Hematopoietic multipotent progenitor cell treated with erythropoietin and hydrocortisone succinate and interleukin-3 and kit ligand, for 6 days (in vitro differentiated cells): ENCODE measurements around the gene MLLT1.

ENCODE experiments used
- DNase-seq: peaks from one replicate; pipeline ENCODE4 v3.0.0-alpha.2; 2015

MLLT1 gene

GRCh38 chr19:6273701-6274601 is 5.8 kb downstream of the MLLT1 start:
- DNase-seq = peak; percentile 16

- no peak for DNase-seq
Observed at GRCh38 chr19:6272913-6273600, 6.7 kb downstream of the MLLT1 start.

GRCh38 chr19:6272411-6272791 is 7.4 kb downstream of the MLLT1 start:
- DNase-seq = no peak

- DNase-seq = no peak
Observed at GRCh38 chr19:6271721-6272410, 7.9 kb downstream of the MLLT1 start.

GRCh38 chr19:6271251-6271650 is 8.5 kb downstream of the MLLT1 start:
- no peak for DNase-seq

- DNase-seq = no peak
Observed at GRCh38 chr19:6270822-6271221, 9.0 kb downstream of the MLLT1 start.

GRCh38 chr19:6270076-6270745 is 9.6 kb downstream of the MLLT1 start:
- DNase-seq = no peak

- no peak for DNase-seq
Observed at GRCh38 chr19:6269101-6269886, 10.5 kb downstream of the MLLT1 start.

GRCh38 chr19:6268382-6268771 is 11.4 kb downstream of the MLLT1 start:
- DNase-seq = no peak

GRCh38 chr19:6267552-6268381 is 12.0 kb downstream of the MLLT1 start:
- no peak for DNase-seq

- no peak for DNase-seq
Observed at GRCh38 chr19:6264803-6265202, 15.0 kb downstream of the MLLT1 start.

GRCh38 chr19:6263735-6264444 is 15.9 kb downstream of the MLLT1 start:
- DNase-seq = no peak

- no peak for DNase-seq
Observed at GRCh38 chr19:6263306-6263705, 16.5 kb downstream of the MLLT1 start.

GRCh38 chr19:6262519-6262918 is 17.3 kb downstream of the MLLT1 start:
- no peak for DNase-seq

- DNase-seq = no peak
Observed at GRCh38 chr19:6261883-6262282, 17.9 kb downstream of the MLLT1 start.

GRCh38 chr19:6260912-6261650 is 18.7 kb downstream of the MLLT1 start:
- DNase-seq = peak; percentile 57

GRCh38 chr19:6260376-6260775 is 19.4 kb downstream of the MLLT1 start:
- no peak for DNase-seq

- no peak for DNase-seq
Observed at GRCh38 chr19:6259312-6259861, 20.4 kb downstream of the MLLT1 start.

- no peak for DNase-seq
Observed at GRCh38 chr19:6258812-6259311, 20.9 kb downstream of the MLLT1 start.
